GM12891 (cell line): ENCODE data around the gene LYVE1.

Experiments used
- DNase-seq: peaks from one replicate; pipeline ENCODE4 v3.0.0; 2011; ENCODE audit warnings: low spot score; ENCODE audit not compliant: insufficient read length
- FAIRE-seq: peaks from 2 replicates; lab custom pipeline; 2011; peaks lifted over from hg19 to GRCh38; lab: Jason Lieb, UNC
- PAX5 ChIP-seq: IDR thresholded peaks from 2 replicates; pipeline ENCODE4 v1.6.1; 2011; ENCODE audit warnings: low read length, moderate library complexity, mild to moderate bottlenecking; ENCODE audit not compliant: insufficient read depth, severe bottlenecking
- POLR2A ChIP-seq: IDR thresholded peaks from 2 replicates; pipeline ENCODE4 v1.6.1; 2011; ENCODE audit warnings: low read depth, low read length, control low read depth
- POLR2AphosphoS5 ChIP-seq: IDR thresholded peaks from 2 replicates; pipeline ENCODE4 v1.6.1; 2011; ENCODE audit warnings: low read depth, low read length, control low read depth
- POU2F2 ChIP-seq: IDR thresholded peaks from 2 replicates; pipeline ENCODE4 v1.6.1; 2011; ENCODE audit warnings: low read depth, mild to moderate bottlenecking, control low read depth, low read length, moderate library complexity
- SPI1 ChIP-seq: IDR thresholded peaks from 2 replicates; pipeline ENCODE4 v1.6.1; 2011; ENCODE audit warnings: low read depth, low read length, control low read depth
- TAF1 ChIP-seq: IDR thresholded peaks from 2 replicates; pipeline ENCODE4 v1.6.1; 2011; ENCODE audit warnings: low read depth, low read length, control low read depth

Gene LYVE1

GRCh38 chr11:10519630-10520029 is 48.8 kb downstream of the LYVE1 start:
- FAIRE-seq: no peak
- DNase-seq: no peak
- TF ChIP-seq TAF1 (no peak), PAX5 (no peak), POLR2AphosphoS5 (no peak), POLR2A (no peak), SPI1 (no peak), POU2F2 (no peak)

- TF ChIP-seq POU2F2 (no peak), POLR2A (no peak)
- FAIRE-seq (no peak), DNase-seq (no peak)
These were observed 49.6 kb downstream of the LYVE1 start for GRCh38 chr11:10518891-10519290.

- TF ChIP-seq TAF1: no peak
- no peak for TF ChIP-seq POLR2A
- no peak for TF ChIP-seq POU2F2
- TF ChIP-seq SPI1: no peak
- TF ChIP-seq POLR2AphosphoS5: no peak
- no peak for TF ChIP-seq PAX5
- FAIRE-seq: no peak
- DNase-seq: no peak
These were observed 50.3 kb downstream of the LYVE1 start for GRCh38 chr11:10518123-10518522.

DNA sequence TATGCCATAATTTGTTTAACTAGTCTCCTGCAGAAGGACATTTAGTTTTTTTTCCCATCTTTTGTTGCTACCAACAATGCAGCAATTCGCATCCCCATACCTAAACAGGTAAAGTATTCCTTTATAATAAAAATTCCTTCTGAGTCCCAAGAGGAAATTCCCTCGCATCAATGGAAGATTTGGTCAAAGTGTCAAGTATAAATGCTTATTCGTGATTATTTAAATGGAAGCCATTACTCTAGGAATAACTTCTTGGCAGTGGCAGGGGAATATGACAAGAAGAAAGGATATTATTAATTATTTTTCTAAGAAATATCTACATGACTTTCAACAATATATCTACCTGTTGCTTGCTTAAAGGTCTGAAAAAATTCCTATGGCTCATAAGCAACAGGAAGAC is 53.0 kb downstream of the LYVE1 start:
- no peak for FAIRE-seq
- no peak for TF ChIP-seq POLR2A
- no peak for DNase-seq

- TF ChIP-seq PAX5: no peak
- FAIRE-seq (no peak), DNase-seq (no peak)
These were observed 53.8 kb downstream of the LYVE1 start for GRCh38 chr11:10514709-10515108.

DNA sequence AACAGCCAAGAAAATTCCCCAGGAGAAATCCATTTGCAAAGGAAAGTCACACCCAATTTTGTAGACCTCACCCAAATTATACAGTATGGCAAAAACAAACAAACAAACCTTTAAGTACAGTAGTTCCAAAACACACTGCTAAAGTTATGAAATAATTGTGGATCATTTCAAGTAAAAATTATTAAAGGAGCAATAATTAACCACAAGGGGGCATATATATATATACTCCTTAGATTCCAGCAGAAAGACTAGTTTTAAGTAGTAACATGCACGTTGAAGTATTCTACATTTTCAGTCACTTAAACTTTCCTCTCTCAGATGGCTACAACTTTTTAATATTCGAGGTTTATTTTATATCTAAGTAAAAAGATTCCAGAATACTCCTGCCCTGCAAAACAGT is 54.3 kb downstream of the LYVE1 start:
- TF ChIP-seq POLR2AphosphoS5 (no peak), POU2F2 (no peak), SPI1 (no peak), TAF1 (no peak), PAX5 (no peak), POLR2A (no peak)
- no peak for FAIRE-seq
- no peak for DNase-seq

DNA sequence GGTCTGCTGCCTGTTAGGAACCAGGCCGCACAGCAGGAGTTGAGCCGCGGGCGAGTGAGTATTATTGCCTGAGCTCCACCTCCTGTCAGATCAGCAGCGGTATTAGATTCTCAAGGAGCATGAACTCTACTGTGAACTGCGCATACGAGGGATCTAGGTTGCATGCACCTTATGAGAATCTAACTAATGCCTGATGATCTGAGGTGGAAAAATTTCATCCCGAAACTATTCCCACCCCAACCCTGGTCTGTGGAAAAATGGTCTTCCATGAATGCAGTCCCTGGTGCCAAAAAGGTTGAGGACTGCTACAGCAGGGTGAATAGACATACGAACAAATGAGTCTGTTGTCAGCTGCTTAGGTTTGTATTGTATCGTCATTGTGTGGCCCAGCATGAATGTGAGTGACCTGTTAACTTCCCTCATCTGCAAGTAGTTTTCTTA is 57.3 kb downstream of the LYVE1 start:
- TF ChIP-seq PAX5 (no peak), TAF1 (no peak), SPI1 (no peak), POLR2A (no peak), POU2F2 (no peak), POLR2AphosphoS5 (no peak)
- no peak for DNase-seq
- FAIRE-seq: no peak
